Fibroblast of pulmonary artery (primary cell): ENCODE results near the gene CTRL.

Experiments
- DNase-seq: peaks from one replicate; pipeline ENCODE4 v3.0.0-alpha.2; 2010; ENCODE audit warnings: low read depth
- H3K4me3 ChIP-seq: replicated peaks from 2 replicates; pipeline ENCODE4 v1.5.1; 2011; ENCODE audit warnings: low read depth, mild to moderate bottlenecking, control low read depth, low read length, moderate library complexity
- TF ChIP-seq, protein P1 (sequence below): IDR thresholded peaks from 2 replicates; pipeline ENCODE4 v1.5.1; 2011; ENCODE audit warnings: mild to moderate bottlenecking, control low read depth, low read length, inconsistent platforms; ENCODE audit errors: missing control alignments

Gene CTRL

GRCh38 chr16:67893743-67894399 is 37.8 kb downstream of the CTRL start:
- peak overlapping the region; percentile 87 for H3K4me3 ChIP-seq
- TF ChIP-seq, protein P1, sequence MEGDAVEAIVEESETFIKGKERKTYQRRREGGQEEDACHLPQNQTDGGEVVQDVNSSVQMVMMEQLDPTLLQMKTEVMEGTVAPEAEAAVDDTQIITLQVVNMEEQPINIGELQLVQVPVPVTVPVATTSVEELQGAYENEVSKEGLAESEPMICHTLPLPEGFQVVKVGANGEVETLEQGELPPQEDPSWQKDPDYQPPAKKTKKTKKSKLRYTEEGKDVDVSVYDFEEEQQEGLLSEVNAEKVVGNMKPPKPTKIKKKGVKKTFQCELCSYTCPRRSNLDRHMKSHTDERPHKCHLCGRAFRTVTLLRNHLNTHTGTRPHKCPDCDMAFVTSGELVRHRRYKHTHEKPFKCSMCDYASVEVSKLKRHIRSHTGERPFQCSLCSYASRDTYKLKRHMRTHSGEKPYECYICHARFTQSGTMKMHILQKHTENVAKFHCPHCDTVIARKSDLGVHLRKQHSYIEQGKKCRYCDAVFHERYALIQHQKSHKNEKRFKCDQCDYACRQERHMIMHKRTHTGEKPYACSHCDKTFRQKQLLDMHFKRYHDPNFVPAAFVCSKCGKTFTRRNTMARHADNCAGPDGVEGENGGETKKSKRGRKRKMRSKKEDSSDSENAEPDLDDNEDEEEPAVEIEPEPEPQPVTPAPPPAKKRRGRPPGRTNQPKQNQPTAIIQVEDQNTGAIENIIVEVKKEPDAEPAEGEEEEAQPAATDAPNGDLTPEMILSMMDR, result no peak
- DNase-seq, result no peak

DNA sequence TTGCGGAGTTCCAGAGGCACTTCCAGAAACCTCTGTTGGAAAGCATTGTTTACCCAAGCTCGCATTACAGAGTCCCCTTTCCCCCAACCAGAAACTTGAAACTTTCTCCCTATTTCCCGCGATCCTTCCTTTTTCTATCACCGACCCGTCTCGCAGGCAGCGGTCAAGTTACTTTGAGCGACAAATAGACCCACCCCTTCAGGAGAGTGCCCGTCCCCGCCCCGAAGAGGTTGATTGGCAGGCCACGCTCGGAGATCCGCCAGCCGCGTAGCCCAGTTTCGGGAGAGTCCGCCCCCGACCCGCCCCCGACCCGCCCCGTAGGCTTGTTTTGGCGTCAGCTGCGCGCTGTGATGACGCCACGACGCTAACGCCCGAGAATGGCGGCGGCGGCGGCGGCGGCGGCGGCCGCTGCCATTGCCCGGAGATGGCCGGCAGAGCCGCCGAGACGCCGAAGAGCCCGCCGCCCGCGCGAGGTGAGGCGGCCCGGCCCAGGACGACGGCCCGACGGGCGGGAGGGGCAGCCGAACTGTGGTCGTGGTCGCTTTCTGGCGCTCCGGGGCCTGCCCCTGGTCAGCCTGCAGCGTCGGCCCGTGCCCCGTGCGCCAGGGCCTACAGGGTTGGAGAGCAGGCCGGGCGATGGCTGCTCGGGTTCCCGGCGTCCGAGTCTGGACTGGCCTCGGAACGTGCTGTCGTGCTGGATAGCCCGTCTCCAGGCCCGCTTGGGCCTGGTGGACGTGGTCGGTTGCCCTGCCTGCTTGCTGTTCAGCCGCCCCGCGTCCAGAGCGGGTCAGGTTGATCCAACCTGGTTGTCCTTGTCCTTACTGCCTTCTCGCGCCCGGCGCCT is 38.5 kb downstream of the CTRL start, which contains the start of gene PSKH1:
Gene PSKH1, plus strand, starts transcription at position 356 of the 844 bp plus-strand sequence. CDS start 15,496 bp downstream, outside the sequence.
- TF ChIP-seq, protein P1, result no peak
- peak; percentile 95 for DNase-seq
- peak within 1 kb of the TSS; percentile 87 for H3K4me3 ChIP-seq

- H3K4me3 ChIP-seq, result peak overlapping the region; percentile 48
- TF ChIP-seq, protein P1, result no peak
- DNase-seq, result no peak
These were observed 39.3 kb downstream of the CTRL start for GRCh38 chr16:67892375-67892774.

DNA sequence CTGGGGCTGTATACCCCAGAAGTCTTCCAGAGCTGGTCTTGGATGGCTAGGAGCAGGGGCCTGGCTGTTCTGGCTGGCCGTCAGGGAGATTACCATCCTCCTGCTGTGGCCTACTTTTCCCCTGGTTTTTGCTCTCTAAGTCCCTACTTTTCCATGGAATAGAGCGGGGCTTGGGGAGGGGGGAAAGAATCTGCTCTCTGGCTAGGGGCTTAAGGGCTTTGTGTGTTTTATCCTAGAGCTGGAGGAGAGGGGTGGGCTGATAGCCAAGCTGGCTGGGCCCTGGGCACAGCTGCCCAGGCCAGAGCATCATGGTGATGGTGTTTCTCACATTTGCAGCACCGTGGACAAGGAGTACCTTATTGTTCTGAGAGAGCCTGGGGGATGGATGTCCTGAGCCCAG is 43.3 kb downstream of the CTRL start:
- TF ChIP-seq, protein P1, result no peak
- no peak overlapping the region for H3K4me3 ChIP-seq
- no peak for DNase-seq

- no peak for DNase-seq
These were observed 45.3 kb downstream of the CTRL start for GRCh38 chr16:67886387-67886786.

GRCh38 chr16:67885976-67886375 is 45.7 kb downstream of the CTRL start:
- TF ChIP-seq, protein P1, result no peak
- no peak overlapping the region for H3K4me3 ChIP-seq
- DNase-seq, result no peak

More at GRCh38 chr16:67886387-67886786, 45.3 kb downstream of the CTRL start:
- TF ChIP-seq, protein P1, result no peak
- no peak overlapping the region for H3K4me3 ChIP-seq
